ENCODE results near the gene MED12. TPM values are rescaled to one million over a fixed set of nuclear protein-coding genes. Genes with fewer than 3 reads are reported as not detected.

The MED12 gene
- total and polyA plus RNA-seq, 2 experiments from 2014 or later = 17.9 to 56.5 TPM

DNA sequence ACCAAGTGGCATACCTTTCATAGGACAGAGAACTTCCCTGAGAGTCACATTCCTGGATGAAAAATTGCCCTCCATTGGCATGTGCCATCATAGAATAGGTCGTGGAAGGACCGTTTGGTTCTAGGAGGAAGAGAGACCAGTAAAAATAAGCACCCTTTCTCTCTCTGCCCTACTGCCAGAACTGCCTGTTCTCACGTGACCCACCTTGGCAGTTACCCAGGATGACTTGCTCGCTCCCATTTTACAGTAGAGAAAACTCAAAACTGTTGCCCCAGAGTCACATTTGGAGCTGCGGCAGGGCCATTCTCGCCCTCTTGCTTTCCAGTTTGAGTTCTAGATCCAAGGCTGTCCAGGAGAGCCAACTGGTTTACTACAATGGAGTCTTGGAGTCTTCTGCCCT lies 25.1 kb downstream of the MED12 start:
- no peaks in the 10 kb centered on the region for H3K36me3 ChIP-seq
- H3K27ac ChIP-seq = no peak overlapping the region
- H3K4me3 ChIP-seq = no peak overlapping the region
- H3K9me3 ChIP-seq (ENCODE audit: low read depth) = no peaks in the 10 kb centered on the region
- peaks cover 10% of the 10 kb centered on the region for H3K4me1 ChIP-seq (ENCODE audit: low read depth)
- peak in 1 of 2 donors; percentile 58 for DNase-seq (ENCODE audit: low read depth in 1 of 2, low spot score in 1 of 2)
- TF ChIP-seq, protein P1, sequence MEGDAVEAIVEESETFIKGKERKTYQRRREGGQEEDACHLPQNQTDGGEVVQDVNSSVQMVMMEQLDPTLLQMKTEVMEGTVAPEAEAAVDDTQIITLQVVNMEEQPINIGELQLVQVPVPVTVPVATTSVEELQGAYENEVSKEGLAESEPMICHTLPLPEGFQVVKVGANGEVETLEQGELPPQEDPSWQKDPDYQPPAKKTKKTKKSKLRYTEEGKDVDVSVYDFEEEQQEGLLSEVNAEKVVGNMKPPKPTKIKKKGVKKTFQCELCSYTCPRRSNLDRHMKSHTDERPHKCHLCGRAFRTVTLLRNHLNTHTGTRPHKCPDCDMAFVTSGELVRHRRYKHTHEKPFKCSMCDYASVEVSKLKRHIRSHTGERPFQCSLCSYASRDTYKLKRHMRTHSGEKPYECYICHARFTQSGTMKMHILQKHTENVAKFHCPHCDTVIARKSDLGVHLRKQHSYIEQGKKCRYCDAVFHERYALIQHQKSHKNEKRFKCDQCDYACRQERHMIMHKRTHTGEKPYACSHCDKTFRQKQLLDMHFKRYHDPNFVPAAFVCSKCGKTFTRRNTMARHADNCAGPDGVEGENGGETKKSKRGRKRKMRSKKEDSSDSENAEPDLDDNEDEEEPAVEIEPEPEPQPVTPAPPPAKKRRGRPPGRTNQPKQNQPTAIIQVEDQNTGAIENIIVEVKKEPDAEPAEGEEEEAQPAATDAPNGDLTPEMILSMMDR (IDR thresholded peaks at IDR 0.05; ENCODE audit: low read depth, low read length) = no peak
- H3K27me3 ChIP-seq = no peaks in the 10 kb centered on the region

DNA sequence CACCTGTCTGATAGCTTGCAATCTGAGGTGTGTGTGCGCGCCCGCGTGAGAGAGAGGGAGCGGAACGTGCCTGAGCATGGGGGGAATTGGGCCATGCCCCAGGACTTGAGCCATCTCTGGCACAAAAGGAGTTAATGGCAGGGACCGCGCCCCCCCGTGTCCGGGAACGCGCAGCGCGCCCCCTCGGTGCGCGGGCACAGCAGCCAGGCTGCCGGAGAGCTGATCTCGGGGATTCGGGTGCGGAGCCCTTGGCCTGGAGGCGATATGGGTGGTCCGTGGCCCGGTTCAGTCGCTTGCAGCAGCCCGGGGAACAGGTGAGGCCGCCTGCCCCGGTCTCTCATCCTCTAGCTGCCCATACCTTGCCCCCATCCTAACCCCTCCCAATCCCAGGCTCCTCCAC lies 26.3 kb downstream of the MED12 start, which contains the start of gene NLGN3:
NLGN3 (plus strand) TSS at position 191 of the 400 bp plus-strand sequence. CDS start 2,909 bp downstream, outside the sequence.
- peak in 1 of 2 donors; percentile 11 for DNase-seq (ENCODE audit: low read depth in 1 of 2, low spot score in 1 of 2)
- TF ChIP-seq, protein P1 (IDR thresholded peaks at IDR 0.05; ENCODE audit: low read depth, low read length) = no peak

DNA sequence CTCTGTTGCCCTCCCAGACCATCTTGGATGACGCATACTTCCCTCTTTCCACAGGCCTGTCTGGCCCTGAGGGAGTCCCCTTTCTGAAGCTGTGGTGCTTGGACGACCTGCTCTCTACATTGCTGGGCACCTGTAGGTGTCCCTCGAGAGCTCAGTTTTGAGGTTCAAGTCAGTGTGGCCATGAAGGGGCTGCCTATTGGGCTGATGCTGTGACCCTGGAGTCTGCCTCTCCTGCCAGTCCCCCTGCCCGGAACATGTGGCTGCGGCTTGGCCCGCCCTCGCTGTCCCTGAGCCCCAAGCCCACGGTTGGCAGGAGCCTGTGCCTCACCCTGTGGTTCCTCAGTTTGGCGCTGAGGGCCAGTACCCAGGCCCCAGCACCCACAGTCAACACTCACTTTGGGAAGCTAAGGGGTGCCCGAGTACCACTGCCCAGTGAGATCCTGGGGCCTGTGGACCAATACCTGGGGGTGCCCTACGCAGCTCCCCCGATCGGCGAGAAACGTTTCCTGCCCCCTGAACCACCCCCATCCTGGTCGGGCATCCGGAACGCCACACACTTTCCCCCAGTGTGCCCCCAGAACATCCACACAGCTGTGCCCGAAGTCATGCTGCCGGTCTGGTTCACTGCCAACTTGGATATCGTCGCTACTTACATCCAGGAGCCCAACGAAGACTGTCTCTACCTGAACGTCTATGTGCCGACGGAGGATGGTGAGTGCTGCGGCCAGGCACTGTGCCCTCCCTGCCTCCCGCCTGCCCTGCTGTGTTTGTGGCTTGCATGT lies 29.3 kb downstream of the MED12 start:
- H3K4me3 ChIP-seq = no peak overlapping the region
- no peaks in the 10 kb centered on the region for H3K27me3 ChIP-seq
- H3K36me3 ChIP-seq = no peaks in the 10 kb centered on the region
- DNase-seq (ENCODE audit: low read depth in 1 of 2, low spot score in 1 of 2) = no peak
- TF ChIP-seq, protein P1 (IDR thresholded peaks at IDR 0.05; ENCODE audit: low read depth, low read length) = no peak
- peaks cover 10% of the 10 kb centered on the region for H3K4me1 ChIP-seq (ENCODE audit: low read depth)
- H3K9me3 ChIP-seq (ENCODE audit: low read depth) = no peaks in the 10 kb centered on the region
- peak overlapping the region; percentile 40 for H3K27ac ChIP-seq

More for the DNA sequence above, 26.3 kb downstream of the MED12 start, which contains the start of gene NLGN3:
- Histone ChIP-seq H3K27me3 (no peaks in the 10 kb centered on the region), H3K4me3 (peak within 1 kb of the TSS; percentile 18), H3K9me3 (ENCODE audit: low read depth) (no peaks in the 10 kb centered on the region), H3K4me1 (ENCODE audit: low read depth) (peaks cover 10% of the 10 kb centered on the region), H3K36me3 (no peaks in the 10 kb centered on the region), H3K27ac (no peak within 1 kb of the TSS)

DNA sequence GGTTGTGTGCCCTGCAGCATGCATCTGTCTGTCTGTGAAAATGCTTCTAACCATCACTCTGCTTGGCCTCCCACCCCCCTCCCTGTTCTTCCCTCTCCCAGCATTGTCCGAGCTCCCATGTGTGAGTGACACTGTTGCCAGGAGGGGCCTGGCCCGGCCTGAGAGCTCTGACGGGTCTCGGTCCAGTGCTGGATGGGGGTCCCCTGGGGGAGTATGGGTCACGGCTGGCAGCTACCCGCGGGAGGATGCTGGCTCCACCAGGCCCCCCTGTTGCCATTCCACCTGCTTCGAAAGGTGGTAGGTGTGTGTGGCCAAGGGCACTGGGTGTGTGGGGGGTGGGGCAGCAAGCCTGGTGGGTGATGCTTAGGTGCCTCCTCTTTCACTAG lies 29.9 kb downstream of the MED12 start:
- Histone ChIP-seq H3K27ac (no peak overlapping the region), H3K4me1 (ENCODE audit: low read depth) (peaks cover 10% of the 10 kb centered on the region), H3K36me3 (no peaks in the 10 kb centered on the region), H3K4me3 (no peak overlapping the region), H3K9me3 (ENCODE audit: low read depth) (no peaks in the 10 kb centered on the region), H3K27me3 (no peaks in the 10 kb centered on the region)
- TF ChIP-seq, protein P1 (IDR thresholded peaks at IDR 0.05; ENCODE audit: low read depth, low read length) = no peak
- no peak for DNase-seq (ENCODE audit: low read depth in 1 of 2, low spot score in 1 of 2)

DNA sequence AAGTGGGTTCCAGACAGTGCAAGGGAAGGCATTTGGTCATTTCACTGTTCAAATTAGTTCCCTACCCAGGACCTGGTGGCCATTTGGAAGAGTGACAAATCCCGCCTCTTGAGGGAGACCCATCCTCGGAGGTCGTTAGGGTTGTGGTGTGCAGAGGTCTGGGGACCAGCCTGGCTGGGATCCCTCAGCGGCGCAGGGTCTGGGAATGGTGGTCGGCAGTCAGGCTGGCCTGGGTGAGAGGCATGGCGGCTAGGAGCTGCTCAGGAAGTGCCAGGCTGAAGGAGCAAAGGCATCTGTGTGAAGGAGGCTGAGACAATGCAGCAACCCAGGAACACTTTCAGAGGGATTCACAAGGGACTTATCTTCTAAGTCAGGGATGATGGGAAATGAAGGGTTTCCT lies 33.0 kb downstream of the MED12 start:
- no peaks in the 10 kb centered on the region for H3K27me3 ChIP-seq
- TF ChIP-seq, protein P1 (IDR thresholded peaks at IDR 0.05; ENCODE audit: low read depth, low read length) = no peak
- DNase-seq (ENCODE audit: low read depth in 1 of 2, low spot score in 1 of 2) = no peak
- H3K36me3 ChIP-seq = no peaks in the 10 kb centered on the region
- no peak overlapping the region for H3K4me3 ChIP-seq
- no peaks in the 10 kb centered on the region for H3K9me3 ChIP-seq (ENCODE audit: low read depth)
- H3K27ac ChIP-seq = no peak overlapping the region
- peaks cover 8% of the 10 kb centered on the region for H3K4me1 ChIP-seq (ENCODE audit: low read depth)
